ENCODE measurements around the gene ZNF207. TPM values are rescaled to one million over a fixed set of nuclear protein-coding genes. Genes with fewer than 3 reads are reported as not detected.
A peak's percentile ranks its signal among the peaks of the same experiment; 100 is the strongest.

Gene ZNF207
- total RNA-seq, 4 donors from 2014 or later = 84.4 to 146 (median 99.0) TPM

GRCh38 chr17:32342603-32343325 lies 7.2 kb upstream of the ZNF207 start:
- H3K9me3 ChIP-seq = no peaks in the 10 kb centered on the region
- WGBS, 2 donors (ENCODE audit: low coverage in 1 of 2) = 56 to 60% methylated on average over 14 of the region's 14 CpGs
- H3K27ac ChIP-seq = peak overlapping the region; percentile 47 to 89 (median 86)
- no peaks in the 10 kb centered on the region for H3K27me3 ChIP-seq
- H3K36me3 ChIP-seq = peaks cover 0 to 25% of the 10 kb centered on the region in 2 donors
- peaks cover 3 to 23% (median 4%) of the 10 kb centered on the region in 3 donors for H3K4me1 ChIP-seq
- H3K4me3 ChIP-seq = peak overlapping the region; percentile 69 to 72
- ATAC-seq = no peak
- no peak for TF ChIP-seq POLR2A (IDR thresholded peaks at IDR 0.05)
- no peak for TF ChIP-seq CTCF (IDR thresholded peaks at IDR 0.05)
- no peak for TF ChIP-seq POLR2AphosphoS5 (IDR thresholded peaks at IDR 0.05)
- no peak for TF ChIP-seq EP300 (IDR thresholded peaks at IDR 0.05)

- Histone ChIP-seq H3K27me3 (no peaks in the 10 kb centered on the region), H3K4me1 (peaks cover 3 to 32% (median 7%) of the 10 kb centered on the region in 3 donors), H3K4me3 (no peak overlapping the region), H3K36me3 (no peaks in the 10 kb centered on the region), H3K9me3 (no peaks in the 10 kb centered on the region), H3K27ac (no peak overlapping the region)
- no peak for TF ChIP-seq POLR2A (IDR thresholded peaks at IDR 0.05)
- no peak for TF ChIP-seq POLR2AphosphoS5 (IDR thresholded peaks at IDR 0.05)
- TF ChIP-seq CTCF (IDR thresholded peaks at IDR 0.05) = no peak
- TF ChIP-seq EP300 (IDR thresholded peaks at IDR 0.05) = no peak
- WGBS, 2 donors (ENCODE audit: low coverage in 1 of 2) = 76 to 83% methylated on average over 6 to 9 of the region's 11 CpGs
- no peak for ATAC-seq
Observed at GRCh38 chr17:32345951-32346600, 3.9 kb upstream of the ZNF207 start.

- ATAC-seq = no peak
- Histone ChIP-seq H3K36me3 (peaks cover 0 to 15% of the 10 kb centered on the region in 2 donors), H3K27me3 (no peaks in the 10 kb centered on the region), H3K4me3 (no peak overlapping the region), H3K9me3 (no peaks in the 10 kb centered on the region), H3K27ac (no peak overlapping the region), H3K4me1 (peaks cover 0 to 38% (median 21%) of the 10 kb centered on the region in 3 donors)
- 70 to 98% methylated on average over 2 of the region's 2 CpGs for WGBS, 2 donors (ENCODE audit: low coverage in 1 of 2)
- TF ChIP-seq CTCF (IDR thresholded peaks at IDR 0.05) = no peak
- TF ChIP-seq POLR2A (IDR thresholded peaks at IDR 0.05) = no peak
- TF ChIP-seq EP300 (IDR thresholded peaks at IDR 0.05) = no peak
- TF ChIP-seq POLR2AphosphoS5 (IDR thresholded peaks at IDR 0.05) = no peak
Observed at GRCh38 chr17:32348483-32348800, 1.5 kb upstream of the ZNF207 start.

GRCh38 chr17:32349503-32349853 lies 479 bp upstream of the ZNF207 start:
- Histone ChIP-seq H3K4me3 (peak overlapping the region; percentile 72 to 99), H3K27ac (peak overlapping the region; percentile 91 to 99 (median 94)), H3K27me3 (no peaks in the 10 kb centered on the region), H3K36me3 (peaks cover 0 to 25% of the 10 kb centered on the region in 2 donors), H3K9me3 (no peaks in the 10 kb centered on the region), H3K4me1 (peaks cover 0 to 49% (median 28%) of the 10 kb centered on the region in 3 donors)
- peak; percentile 26 for ATAC-seq
- 8 to 15% methylated on average over 9 to 15 of the region's 15 CpGs for WGBS, 2 donors (ENCODE audit: low coverage in 1 of 2)
- TF ChIP-seq CTCF (IDR thresholded peaks at IDR 0.05) (no peak), POLR2AphosphoS5 (IDR thresholded peaks at IDR 0.05) (no peak), POLR2A (IDR thresholded peaks at IDR 0.05) (no peak), EP300 (IDR thresholded peaks at IDR 0.05) (no peak)

All from gastroesophageal sphincter (tissue), 4 donors.